Mesodermal cell (in vitro differentiated cells): Measurements from ENCODE around the gene GATD1.

Source experiments
- H3K27ac ChIP-seq: 2 replicates; pipeline ENCODE4 v1.7.0; 2013; ENCODE audit warnings: mild to moderate bottlenecking, low read depth, low read length, moderate library complexity; ENCODE audit not compliant: severe bottlenecking
- H3K36me3 ChIP-seq: 2 replicates; pipeline ENCODE4 v1.7.1; 2013; ENCODE audit warnings: mild to moderate bottlenecking, low read length, moderate library complexity; ENCODE audit not compliant: control insufficient read depth, insufficient read depth
- H3K4me1 ChIP-seq: one replicate; pipeline ENCODE4 v1.7.1; 2013; ENCODE audit warnings: mild to moderate bottlenecking, low read length; ENCODE audit not compliant: insufficient read depth, control insufficient read depth, poor library complexity, severe bottlenecking
- H3K4me3 ChIP-seq: 2 replicates; pipeline ENCODE4 v1.7.0; 2013; ENCODE audit warnings: low read length, control low read depth, mild to moderate bottlenecking; ENCODE audit not compliant: insufficient read depth, poor library complexity, severe bottlenecking; ENCODE audit errors: extremely low read depth
- H3K9me3 ChIP-seq: 2 replicates; pipeline ENCODE4 v1.7.1; 2013; ENCODE audit warnings: mild to moderate bottlenecking, low read length, moderate library complexity; ENCODE audit not compliant: control insufficient read depth
- WGBS, 2 experiments: methylation state at CpG; one replicate each; pipeline ENCODE4 v1.1.5; 2013; ENCODE audit warnings: missing lambda C conversion rate in 2 of 2; ENCODE audit not compliant: insufficient coverage in 2 of 2; 5-methylcytosine and 5-hydroxymethylcytosine counted together

The GATD1 gene

DNA sequence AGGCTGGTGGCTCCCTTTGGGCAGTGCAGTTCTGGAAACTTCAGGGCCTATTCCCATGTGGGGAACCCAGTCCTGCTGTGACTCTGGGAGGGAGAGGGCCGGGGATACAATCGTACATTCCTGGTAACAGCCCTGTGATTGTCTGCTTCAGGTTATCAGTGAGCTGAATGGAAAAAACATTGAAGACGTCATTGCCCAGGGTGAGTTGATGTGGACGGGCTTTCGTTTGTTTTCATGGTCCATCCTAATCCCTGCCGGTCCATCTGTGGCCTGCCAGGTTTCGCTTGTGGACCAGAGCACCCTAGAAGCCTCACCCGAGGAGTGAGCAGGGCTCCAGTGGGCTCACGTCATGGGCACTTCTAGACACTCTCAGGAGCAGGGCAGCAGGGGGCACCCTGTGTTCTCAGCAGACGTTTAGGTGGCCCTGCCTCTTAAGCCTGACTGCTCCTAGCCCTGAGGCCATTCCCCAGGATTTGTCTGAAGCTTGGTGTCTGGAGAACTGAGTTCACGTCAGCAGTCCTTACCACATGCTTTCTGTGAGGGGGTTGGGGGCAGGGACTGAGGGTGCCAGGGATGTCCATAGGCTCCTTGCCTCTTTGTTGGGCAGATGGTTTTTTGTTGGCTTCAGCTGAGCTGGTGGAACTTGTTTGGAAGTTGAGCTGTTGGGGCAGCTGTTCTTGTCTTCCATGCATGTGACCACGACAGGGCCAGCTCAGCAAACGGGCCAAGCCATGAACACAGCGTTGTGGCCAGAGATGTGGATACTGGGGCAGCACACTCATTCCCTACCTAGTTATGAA, 34.4 kb upstream of the GATD1 start:
- no peak overlapping the region for H3K27ac ChIP-seq

DNA sequence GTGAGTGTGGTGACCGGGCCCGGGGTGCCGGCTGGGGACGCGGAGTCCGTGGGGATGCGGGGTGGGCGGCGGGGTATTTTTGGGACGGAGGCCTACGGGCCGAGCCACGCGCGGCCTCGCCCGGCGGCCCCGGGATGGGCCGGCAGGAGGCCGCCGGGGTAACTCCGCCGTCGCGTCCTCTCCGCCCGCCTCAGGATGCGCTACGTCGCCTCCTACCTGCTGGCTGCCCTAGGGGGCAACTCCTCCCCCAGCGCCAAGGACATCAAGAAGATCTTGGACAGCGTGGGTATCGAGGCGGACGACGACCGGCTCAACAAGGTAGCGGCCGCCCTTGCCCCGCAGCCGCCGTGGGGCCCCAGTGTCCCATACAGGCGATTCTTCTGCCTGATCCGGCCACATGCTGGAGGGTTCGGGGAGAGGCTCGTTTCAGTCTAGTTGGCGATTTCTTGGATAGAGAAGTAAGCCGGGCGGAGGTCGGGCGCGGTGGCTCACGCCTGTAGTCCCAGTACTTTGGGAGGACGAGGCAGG, 32.8 kb upstream of the GATD1 start:
- H3K4me3 ChIP-seq: peak overlapping the region; percentile 97
- H3K36me3 ChIP-seq: peaks cover 39% of the 10 kb centered on the region
- H3K9me3 ChIP-seq: no peaks in the 10 kb centered on the region
- WGBS, 2 experiments: 0% methylated on average over 43 to 53 of the region's 55 CpGs
- peaks cover 6% of the 10 kb centered on the region for H3K4me1 ChIP-seq
- peak overlapping the region; percentile 100 for H3K27ac ChIP-seq

More for the DNA sequence above, 34.4 kb upstream of the GATD1 start:
- Histone ChIP-seq H3K4me3 (peak overlapping the region; percentile 97), H3K9me3 (no peaks in the 10 kb centered on the region), H3K4me1 (peaks cover 6% of the 10 kb centered on the region), H3K36me3 (peaks cover 43% of the 10 kb centered on the region)
- 96% methylated on average over 14 of the region's 14 CpGs for WGBS, 2 experiments

DNA sequence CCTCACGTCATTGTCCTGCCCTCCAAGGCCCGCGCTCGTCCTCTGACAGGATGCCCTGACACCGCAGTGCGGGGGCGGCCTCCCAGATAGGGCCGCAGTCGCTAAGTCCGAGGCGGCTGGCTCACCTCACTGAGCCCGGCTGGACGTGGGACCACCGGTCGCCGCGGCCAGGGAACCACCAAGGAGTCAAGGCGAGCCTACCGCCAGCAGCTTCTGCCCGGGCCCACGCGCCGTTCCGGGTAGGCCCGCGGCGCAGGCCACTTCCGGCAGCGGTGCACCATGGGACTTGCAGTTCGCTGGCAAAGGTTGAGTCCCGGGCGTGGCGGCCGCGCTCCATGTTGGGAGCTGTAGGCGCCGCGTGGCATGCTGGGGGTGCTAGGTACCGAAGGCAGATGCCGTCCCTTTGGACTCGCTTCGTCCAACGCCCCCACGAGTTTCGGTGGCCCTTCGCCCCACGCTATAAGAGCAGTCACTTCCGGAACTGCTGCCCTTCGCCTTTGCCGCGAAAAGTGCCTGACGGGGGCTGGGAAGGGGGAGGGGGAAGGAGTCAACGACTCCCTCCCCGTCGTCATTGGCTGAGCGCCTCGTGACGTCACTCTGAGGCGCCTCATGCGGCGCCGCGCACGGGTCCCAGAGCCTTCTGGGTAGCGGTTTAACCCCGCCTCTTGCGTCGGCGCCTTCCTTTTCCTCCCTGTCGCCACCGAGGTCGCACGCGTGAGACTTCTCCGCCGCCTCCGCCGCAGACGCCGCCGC, 32.2 kb upstream of the GATD1 start, which contains the start of gene RPLP2:
Gene RPLP2 (plus strand): TSS at position 681 of the 753 bp plus-strand sequence. CDS start 268 bp downstream, outside the sequence.
- 0% methylated on average over 52 to 75 of the region's 81 CpGs for WGBS, 2 experiments
- Histone ChIP-seq H3K4me1 (peaks cover 7% of the 10 kb centered on the region), H3K9me3 (no peaks in the 10 kb centered on the region), H3K4me3 (peak within 1 kb of the TSS; percentile 97), H3K27ac (peak within 1 kb of the TSS; percentile 100), H3K36me3 (peaks cover 36% of the 10 kb centered on the region)

GRCh38 chr11:808427-809286, 31.4 kb upstream of the GATD1 start:
- peaks cover 15% of the 10 kb centered on the region for H3K4me1 ChIP-seq
- WGBS, 2 experiments: 31 to 35% methylated on average over 32 of the region's 36 CpGs
- H3K27ac ChIP-seq: peak overlapping the region; percentile 100
- peak overlapping the region; percentile 97 for H3K4me3 ChIP-seq
- no peaks in the 10 kb centered on the region for H3K9me3 ChIP-seq
- peaks cover 31% of the 10 kb centered on the region for H3K36me3 ChIP-seq

- WGBS, 2 experiments: 33 to 45% methylated on average over 11 to 16 of the region's 18 CpGs
- Histone ChIP-seq H3K4me3 (peak overlapping the region; percentile 58), H3K9me3 (no peaks in the 10 kb centered on the region), H3K36me3 (peaks cover 30% of the 10 kb centered on the region), H3K27ac (no peak overlapping the region), H3K4me1 (peaks cover 15% of the 10 kb centered on the region)
Observed at GRCh38 chr11:804599-804964, 27.3 kb upstream of the GATD1 start.

DNA sequence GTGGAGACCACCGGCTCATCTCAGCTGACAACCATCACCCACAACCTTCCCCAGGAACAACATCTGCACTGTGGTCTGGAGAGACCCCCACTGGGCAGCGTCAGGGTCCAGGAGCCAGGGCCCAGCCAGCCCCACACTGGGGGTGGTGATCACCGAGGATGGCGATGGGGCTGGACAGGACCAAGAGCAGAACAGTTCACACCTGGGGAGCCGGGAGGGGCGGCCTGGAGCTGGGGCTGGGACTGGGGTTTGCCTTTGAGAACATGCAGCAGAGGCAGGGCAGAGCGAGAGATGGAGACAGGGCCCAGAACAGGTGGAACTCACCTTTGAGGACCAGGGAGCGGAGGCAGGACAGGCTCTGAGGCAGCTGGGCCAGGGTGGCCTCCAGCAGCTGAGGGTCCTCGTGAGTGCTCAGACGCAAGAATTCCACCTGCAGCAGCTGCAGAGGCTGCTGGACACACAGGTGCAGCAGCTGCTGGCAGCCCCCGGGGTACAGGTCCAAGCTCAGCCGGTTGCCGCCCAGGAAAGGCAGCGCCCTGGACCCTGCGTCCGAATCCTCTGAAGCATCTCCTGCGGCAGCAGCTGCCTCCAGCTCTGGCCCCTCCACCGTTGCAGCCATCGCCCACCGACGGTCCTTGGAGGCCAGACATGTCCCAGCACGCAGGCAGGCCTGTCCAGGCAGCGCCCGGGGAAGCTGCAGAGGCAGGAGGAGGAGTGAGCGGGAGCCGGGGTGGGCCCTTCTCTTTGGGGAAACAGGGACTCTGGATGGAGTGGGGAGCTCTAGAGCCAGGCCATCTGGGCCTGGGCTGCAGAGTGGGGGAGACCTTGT, 26.7 kb upstream of the GATD1 start:
- peaks cover 15% of the 10 kb centered on the region for H3K4me1 ChIP-seq
- peaks cover 34% of the 10 kb centered on the region for H3K36me3 ChIP-seq
- H3K27ac ChIP-seq: no peak overlapping the region
- H3K9me3 ChIP-seq: no peaks in the 10 kb centered on the region
- peak overlapping the region; percentile 58 for H3K4me3 ChIP-seq
- WGBS, 2 experiments: 81 to 82% methylated on average over 22 to 25 of the region's 26 CpGs

DNA sequence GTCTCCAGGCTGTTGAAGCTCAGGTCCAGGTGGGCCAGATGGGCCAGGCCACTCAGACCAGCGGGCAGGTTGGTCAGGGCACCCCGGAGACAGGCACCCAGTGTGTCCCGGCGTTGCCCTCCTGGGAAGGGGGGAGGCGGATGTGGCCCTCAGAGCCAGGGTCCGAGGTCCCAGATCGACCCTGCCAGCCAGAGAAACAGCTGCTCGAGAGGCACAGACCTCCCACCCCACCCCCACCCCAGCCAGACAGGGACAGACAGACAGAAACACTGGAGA, 26.1 kb upstream of the GATD1 start:
- H3K27ac ChIP-seq: no peak overlapping the region
- no peaks in the 10 kb centered on the region for H3K9me3 ChIP-seq
- 91 to 100% methylated on average over 1 to 5 of the region's 8 CpGs for WGBS, 2 experiments
- H3K4me3 ChIP-seq: peak overlapping the region; percentile 58
- H3K4me1 ChIP-seq: peaks cover 15% of the 10 kb centered on the region
- H3K36me3 ChIP-seq: peaks cover 36% of the 10 kb centered on the region

DNA sequence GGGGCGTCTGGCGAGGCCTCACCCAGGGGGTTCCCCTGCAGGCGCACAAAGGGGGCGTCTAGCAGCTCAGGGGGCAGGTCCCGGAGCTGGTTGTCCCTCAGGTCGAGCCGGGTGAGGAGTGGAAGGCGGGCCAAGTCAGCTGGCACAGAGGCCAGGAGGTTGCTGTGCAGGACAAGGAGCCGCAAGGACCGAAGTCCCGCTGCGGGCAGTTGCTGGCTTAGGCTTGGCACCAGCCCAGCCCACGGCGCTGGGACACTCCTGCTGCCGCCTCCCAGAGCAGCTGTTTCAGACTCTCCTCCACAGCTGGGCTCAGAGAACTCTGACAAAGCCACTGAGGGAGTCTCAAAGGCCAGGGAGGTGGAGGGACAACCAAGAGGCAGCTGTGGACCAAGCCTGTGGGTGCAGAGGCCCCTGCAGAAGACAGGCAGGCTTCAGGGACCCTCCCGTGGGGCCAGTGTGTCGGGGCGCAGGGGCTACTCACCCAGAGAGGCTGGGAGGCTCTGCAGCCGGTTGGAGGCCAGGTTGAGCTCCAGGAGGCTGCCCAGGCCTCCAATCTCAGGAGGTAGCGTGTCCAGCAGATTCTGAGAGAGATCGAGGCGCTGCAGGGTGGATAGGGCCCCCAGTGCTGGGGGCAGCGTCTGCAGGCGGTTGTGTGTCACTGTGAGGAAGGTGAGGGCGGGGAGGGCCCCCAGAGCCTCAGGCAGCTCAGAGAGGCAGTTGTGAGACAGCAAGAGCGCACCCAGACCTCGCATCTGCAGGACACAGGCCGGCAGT, 25.6 kb upstream of the GATD1 start:
- Histone ChIP-seq H3K9me3 (no peaks in the 10 kb centered on the region), H3K4me3 (no peak overlapping the region), H3K4me1 (peaks cover 15% of the 10 kb centered on the region), H3K36me3 (peaks cover 36% of the 10 kb centered on the region), H3K27ac (no peak overlapping the region)
- 94% methylated on average over 28 of the region's 28 CpGs for WGBS, 2 experiments

GRCh38 chr11:802018-802617, 24.8 kb upstream of the GATD1 start:
- Histone ChIP-seq H3K4me3 (no peak overlapping the region), H3K4me1 (peaks cover 15% of the 10 kb centered on the region), H3K27ac (no peak overlapping the region), H3K9me3 (no peaks in the 10 kb centered on the region), H3K36me3 (peaks cover 36% of the 10 kb centered on the region)
- 95 to 97% methylated on average over 19 to 20 of the region's 21 CpGs for WGBS, 2 experiments
